Activated CD4-positive, alpha-beta memory T cell treated with anti-CD3 and anti-CD28 coated beads, Interleukin-2, amount 10 ng/mL, durations not matched to agents 7 days and 5 days (primary cell): Measurements from ENCODE around the gene KMT2C. TPM values are rescaled to one million over a fixed set of nuclear protein-coding genes. Genes with fewer than 3 reads are reported as not detected.
"Not testable (repeated sequence)": the region's sequence is repeated elsewhere in the genome, so short reads cannot be mapped to it uniquely, and the experiment has no call there.

Source experiments
- CTCF ChIA-PET: fragments of 350-600 bp; sonication (Branson Sonifier 250); formaldehyde crosslinking; loops from one replicate; lab custom pipeline; 2021; ENCODE audit warnings: antibody characterized with exemption, inconsistent platforms; lab: Charles Lee
- POLR2A ChIA-PET: fragments of 350-600 bp; sonication (Branson Sonifier 250); formaldehyde crosslinking; loops from one replicate; lab custom pipeline; 2021; ENCODE audit warnings: antibody characterized with exemption; lab: Charles Lee
- DNase-seq: peaks from one replicate; pipeline ENCODE4 v3.0.0-alpha.2; 2020
- H3K27ac Mint-ChIP-seq: one replicate; pipeline ENCODE4 v1.8.0; 2021; ENCODE audit warnings: mild to moderate bottlenecking, mixed read lengths
- H3K27me3 Mint-ChIP-seq: one replicate; pipeline ENCODE4 v1.8.0; 2021; ENCODE audit warnings: mixed read lengths
- H3K36me3 Mint-ChIP-seq: one replicate; pipeline ENCODE4 v1.8.0; 2021; ENCODE audit warnings: low read depth, mixed read lengths
- H3K4me1 Mint-ChIP-seq: one replicate; pipeline ENCODE4 v1.8.0; 2021; ENCODE audit warnings: mixed read lengths
- H3K4me3 Mint-ChIP-seq: one replicate; pipeline ENCODE4 v1.8.0; 2021; ENCODE audit warnings: mild to moderate bottlenecking, mixed read lengths
- H3K9me3 Mint-ChIP-seq: one replicate; pipeline ENCODE4 v1.8.0; 2021; ENCODE audit warnings: mixed read lengths
- total RNA-seq, 2 experiments: library from RNA; stranded (reverse); gene quantifications; one replicate each; pipeline ENCODE4 v1.2.3, GENCODE V29; 2021

The KMT2C gene
- 10 to 100 TPM; 58.9 to 63.4 TPM for total RNA-seq

DNA sequence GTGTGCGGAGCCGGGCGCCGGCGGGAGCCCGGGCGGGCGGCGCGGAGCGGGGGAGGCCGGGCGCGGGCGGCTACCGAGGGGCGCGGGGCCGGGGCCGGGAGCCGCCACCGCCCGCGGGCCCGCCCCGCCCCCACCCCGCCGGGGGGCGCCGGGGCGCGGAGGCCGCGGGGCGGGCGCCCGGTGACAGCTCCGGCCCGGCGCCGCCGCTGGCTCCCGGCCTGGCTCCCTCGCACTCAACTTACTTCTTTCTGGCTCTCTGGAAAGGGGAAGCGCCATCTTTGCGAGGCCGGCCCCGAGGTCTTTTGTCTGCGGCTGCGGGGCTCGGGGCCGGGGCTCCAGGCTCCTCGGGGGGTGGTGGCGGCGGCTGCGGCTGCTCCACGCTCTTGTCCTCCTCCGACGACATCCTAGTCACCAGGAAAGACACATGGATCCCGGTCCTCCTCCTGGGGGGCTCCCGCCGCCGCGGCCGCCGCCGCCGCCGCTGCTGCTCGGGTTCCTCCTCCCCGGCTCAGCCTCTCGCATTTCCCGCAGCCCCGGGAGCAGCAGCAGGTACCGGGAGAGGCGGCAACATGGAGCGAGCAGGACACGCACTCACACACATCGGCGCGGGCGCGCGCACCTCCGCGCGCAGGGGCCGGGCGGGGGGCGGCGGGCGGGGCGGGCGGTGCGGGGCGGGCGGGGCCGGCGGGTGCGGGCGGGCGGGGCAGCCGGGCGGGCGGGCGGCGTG is at the start of gene KMT2C:
TSS of gene KMT2C (minus strand) at position 620 of the 727 bp plus-strand sequence. CDS start at position 403, 217 bp downstream.
- Mint-ChIP-seq H3K36me3 (peaks cover 14% of the 10 kb centered on the region), H3K4me3 (peak within 1 kb of the TSS; percentile 93), H3K27ac (peak within 1 kb of the TSS; percentile 96), H3K9me3 (no peaks in the 10 kb centered on the region), H3K4me1 (peaks cover 26% of the 10 kb centered on the region), H3K27me3 (no peaks in the 10 kb centered on the region)
- DNase-seq: peak; percentile 61
- ChIA-PET CTCF (interaction anchor here (0.5 to 2.4 kb wide), 3 partner anchors 25 to 99 kb away, joined by 4 to 16 read pairs (median 4); no protein-coding TSS in a partner anchor), POLR2A (interaction anchor here (1.2 to 5.4 kb wide), 5 partner anchors 28 to 240 kb away, joined by 3 to 44 read pairs (median 3); partner anchors contain the start of gene XRCC2)

DNA sequence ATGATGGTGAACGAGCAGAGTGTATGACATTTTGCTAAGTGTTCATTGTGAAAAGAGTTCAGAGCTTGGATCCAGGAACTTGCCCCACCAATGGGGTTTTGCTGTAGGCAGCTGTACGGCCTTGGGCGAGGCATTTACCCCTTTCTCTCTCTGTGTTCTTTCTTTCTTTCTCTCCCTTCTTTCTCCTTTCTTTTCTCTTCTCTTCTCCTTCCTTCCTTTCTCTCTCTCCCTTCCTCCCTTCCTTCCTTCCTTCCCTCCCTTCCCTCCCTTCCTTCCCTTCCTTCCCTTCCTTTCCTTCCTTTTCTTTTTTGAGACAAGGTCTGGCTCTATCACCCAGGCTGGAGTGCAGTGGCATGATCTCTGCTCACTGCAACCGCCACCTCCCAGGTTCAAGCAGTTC is 45.3 kb upstream of the KMT2C start:
- Mint-ChIP-seq H3K36me3 (no peaks in the 10 kb centered on the region), H3K9me3 (no peaks in the 10 kb centered on the region), H3K4me1 (no peaks in the 10 kb centered on the region), H3K27me3 (no peaks in the 10 kb centered on the region), H3K4me3 (no peak overlapping the region), H3K27ac (no peak overlapping the region)
- ChIA-PET POLR2A (no interaction called here), CTCF (no interaction called here)
- no peak for DNase-seq

DNA sequence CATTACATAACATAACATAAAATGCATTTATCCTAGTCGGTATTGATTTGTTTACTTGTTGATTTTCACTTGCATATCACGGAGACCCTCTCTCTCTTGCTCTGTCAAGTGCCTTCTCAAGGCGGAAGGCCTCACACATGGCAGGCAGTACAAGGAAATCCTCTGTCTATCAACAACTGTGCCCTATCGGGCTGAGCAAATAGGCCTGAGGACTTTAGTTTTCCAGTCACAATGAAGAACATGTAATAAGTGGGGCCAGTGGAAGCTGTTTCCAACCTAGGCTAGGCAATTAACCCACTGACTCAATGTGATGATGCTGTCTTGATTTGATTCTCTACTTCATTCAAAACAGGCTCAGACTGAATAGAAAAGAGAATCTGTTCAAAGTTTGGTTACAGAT is 44.9 kb upstream of the KMT2C start:
- ChIA-PET CTCF (no interaction called here), POLR2A (no interaction called here)
- Mint-ChIP-seq H3K27me3 (no peaks in the 10 kb centered on the region), H3K4me1 (no peaks in the 10 kb centered on the region), H3K27ac (no peak overlapping the region), H3K9me3 (no peaks in the 10 kb centered on the region), H3K4me3 (no peak overlapping the region), H3K36me3 (no peaks in the 10 kb centered on the region)
- DNase-seq: no peak

DNA sequence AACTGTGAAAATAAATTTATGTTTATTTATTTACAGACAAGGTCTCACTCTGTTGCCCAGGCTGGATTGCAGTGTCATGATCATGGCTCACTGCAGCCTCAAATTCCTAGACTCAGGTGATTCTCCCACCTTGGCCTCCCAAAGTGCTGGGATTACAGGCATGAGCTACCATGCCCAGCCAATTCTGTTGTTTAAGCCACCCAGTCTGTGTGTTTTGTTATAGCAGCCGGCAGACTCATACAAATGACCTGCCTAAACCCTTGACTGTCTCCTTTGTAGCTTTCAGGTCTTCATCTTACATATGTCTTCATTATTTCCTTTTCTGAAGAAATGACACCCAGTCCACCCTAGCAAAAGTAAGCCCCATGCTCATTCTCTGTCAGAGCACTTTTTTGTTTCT is 43.8 kb upstream of the KMT2C start:
- no peak overlapping the region for H3K4me3 Mint-ChIP-seq
- POLR2A ChIA-PET: no interaction called here

DNA sequence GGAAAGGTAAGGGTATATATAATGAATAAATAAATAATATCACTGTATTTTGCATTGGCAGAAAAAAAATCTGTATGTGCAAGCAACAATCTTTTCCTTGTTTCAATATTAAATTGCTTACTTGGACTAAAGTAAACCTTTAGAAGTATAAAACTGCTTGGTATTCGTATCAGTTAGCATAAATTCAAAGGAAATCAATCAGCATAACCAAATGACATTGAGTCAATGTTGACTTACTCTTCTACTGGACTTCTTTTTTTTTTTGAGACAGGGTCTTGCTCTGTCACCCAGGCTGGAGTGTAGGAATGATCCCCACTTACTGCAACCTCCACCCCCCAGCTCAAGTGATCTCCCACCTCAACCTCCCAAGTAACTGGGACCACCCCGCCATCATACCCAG is 42.3 kb upstream of the KMT2C start:
- ChIA-PET POLR2A (no interaction called here), CTCF (no interaction called here)
- no peaks in the 10 kb centered on the region for H3K27me3 Mint-ChIP-seq
- no peak overlapping the region for H3K4me3 Mint-ChIP-seq
- H3K9me3 Mint-ChIP-seq: no peaks in the 10 kb centered on the region
- no peak overlapping the region for H3K27ac Mint-ChIP-seq
- no peak for DNase-seq
- no peaks in the 10 kb centered on the region for H3K4me1 Mint-ChIP-seq
- no peaks in the 10 kb centered on the region for H3K36me3 Mint-ChIP-seq

More for the DNA sequence above, 43.8 kb upstream of the KMT2C start:
- H3K9me3 Mint-ChIP-seq: no peaks in the 10 kb centered on the region
- DNase-seq: no peak
- no peak overlapping the region for H3K27ac Mint-ChIP-seq
- CTCF ChIA-PET: no interaction called here
- no peaks in the 10 kb centered on the region for H3K27me3 Mint-ChIP-seq
- H3K36me3 Mint-ChIP-seq: no peaks in the 10 kb centered on the region
- no peaks in the 10 kb centered on the region for H3K4me1 Mint-ChIP-seq

DNA sequence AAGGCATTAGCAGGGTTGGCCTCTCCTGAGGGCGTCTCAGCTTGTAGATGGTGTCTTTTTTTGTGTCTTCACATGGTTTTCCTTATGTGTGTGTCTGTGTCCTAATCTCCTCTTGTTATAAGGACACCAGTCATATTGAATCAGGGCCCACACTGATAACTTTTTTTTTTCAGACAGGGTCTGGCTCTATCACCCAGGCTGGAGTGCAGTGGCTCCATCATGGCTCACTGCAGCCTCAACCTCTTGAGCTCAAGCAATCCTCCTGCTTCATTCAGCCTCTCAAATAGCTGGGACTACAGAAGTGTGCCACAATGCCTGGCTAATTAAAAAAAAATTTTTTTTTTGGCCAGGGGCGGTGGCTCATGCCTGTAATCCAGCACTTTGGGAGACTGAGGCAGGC is 41.3 kb upstream of the KMT2C start:
- CTCF ChIA-PET: no interaction called here
- POLR2A ChIA-PET: interaction anchor here (1.2 kb wide), 1 partner anchor 13 kb away, joined by 4 read pairs; no protein-coding TSS in a partner anchor
- H3K4me1 Mint-ChIP-seq: no peaks in the 10 kb centered on the region
- no peak for DNase-seq
- H3K27ac Mint-ChIP-seq: no peak overlapping the region
- no peaks in the 10 kb centered on the region for H3K27me3 Mint-ChIP-seq
- H3K4me3 Mint-ChIP-seq: no peak overlapping the region
- peaks cover 4% of the 10 kb centered on the region for H3K9me3 Mint-ChIP-seq
- no peaks in the 10 kb centered on the region for H3K36me3 Mint-ChIP-seq

DNA sequence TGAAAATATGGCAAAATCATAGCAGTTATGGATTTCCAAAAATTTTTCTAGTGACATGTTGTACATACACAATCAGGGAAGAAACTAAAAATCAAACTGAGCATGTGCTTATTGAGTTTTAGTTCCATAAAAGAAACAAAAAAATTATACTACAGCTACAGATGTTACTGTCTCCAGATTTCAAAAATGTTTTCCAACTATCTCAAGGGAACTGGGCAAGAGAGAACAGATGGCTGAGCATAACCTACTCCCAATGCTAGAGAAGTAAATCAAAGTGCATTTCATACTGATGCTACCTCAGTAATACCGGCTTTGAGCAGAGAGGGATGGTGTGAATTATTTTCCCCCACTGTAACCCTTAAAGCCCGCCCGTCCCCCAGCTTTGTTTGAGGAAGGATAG is 40.7 kb upstream of the KMT2C start:
- no peak for DNase-seq
- H3K36me3 Mint-ChIP-seq: no peaks in the 10 kb centered on the region
- H3K27me3 Mint-ChIP-seq: no peaks in the 10 kb centered on the region
- POLR2A ChIA-PET: interaction anchor here (1.2 kb wide), 1 partner anchor 13 kb away, joined by 4 read pairs; no protein-coding TSS in a partner anchor
- CTCF ChIA-PET: no interaction called here
- H3K9me3 Mint-ChIP-seq: peaks cover 6% of the 10 kb centered on the region
- no peak overlapping the region for H3K27ac Mint-ChIP-seq
- no peaks in the 10 kb centered on the region for H3K4me1 Mint-ChIP-seq
- H3K4me3 Mint-ChIP-seq: no peak overlapping the region

DNA sequence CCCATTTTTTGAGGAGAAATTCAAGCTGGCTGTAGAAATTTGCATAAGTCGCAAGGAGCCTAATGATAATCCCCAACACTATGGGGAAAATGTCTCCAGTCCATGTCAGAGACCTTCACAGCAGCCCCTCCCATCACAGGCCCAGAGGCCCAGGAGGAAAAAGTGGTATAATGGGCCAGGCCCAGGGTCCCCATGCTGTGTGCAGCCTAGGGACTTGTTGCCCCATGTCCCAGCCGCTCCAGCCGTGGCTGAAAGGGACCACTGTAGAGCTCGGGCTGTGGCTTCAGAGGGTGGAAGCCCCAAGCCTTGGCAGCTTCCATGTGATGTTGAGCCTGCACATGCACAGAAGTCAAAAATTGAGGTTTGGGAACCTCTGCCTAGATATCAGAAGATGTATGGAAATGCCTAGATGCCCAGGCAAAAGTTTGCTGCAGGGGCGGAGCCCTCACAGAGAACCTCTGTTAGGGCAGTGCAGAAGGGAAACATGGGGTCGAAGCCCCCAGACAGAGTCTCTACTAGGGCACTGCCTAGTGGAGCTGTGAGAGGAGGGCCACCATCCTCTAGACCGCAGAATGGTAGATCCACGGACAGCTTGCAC is 35.3 kb upstream of the KMT2C start:
- CTCF ChIA-PET, H3K4me3 Mint-ChIP-seq, DNase-seq, H3K36me3 Mint-ChIP-seq, H3K27me3 Mint-ChIP-seq, H3K27ac Mint-ChIP-seq, H3K4me1 Mint-ChIP-seq, POLR2A ChIA-PET: not testable (repeated sequence)
- peaks cover 15% of the 10 kb centered on the region for H3K9me3 Mint-ChIP-seq

DNA sequence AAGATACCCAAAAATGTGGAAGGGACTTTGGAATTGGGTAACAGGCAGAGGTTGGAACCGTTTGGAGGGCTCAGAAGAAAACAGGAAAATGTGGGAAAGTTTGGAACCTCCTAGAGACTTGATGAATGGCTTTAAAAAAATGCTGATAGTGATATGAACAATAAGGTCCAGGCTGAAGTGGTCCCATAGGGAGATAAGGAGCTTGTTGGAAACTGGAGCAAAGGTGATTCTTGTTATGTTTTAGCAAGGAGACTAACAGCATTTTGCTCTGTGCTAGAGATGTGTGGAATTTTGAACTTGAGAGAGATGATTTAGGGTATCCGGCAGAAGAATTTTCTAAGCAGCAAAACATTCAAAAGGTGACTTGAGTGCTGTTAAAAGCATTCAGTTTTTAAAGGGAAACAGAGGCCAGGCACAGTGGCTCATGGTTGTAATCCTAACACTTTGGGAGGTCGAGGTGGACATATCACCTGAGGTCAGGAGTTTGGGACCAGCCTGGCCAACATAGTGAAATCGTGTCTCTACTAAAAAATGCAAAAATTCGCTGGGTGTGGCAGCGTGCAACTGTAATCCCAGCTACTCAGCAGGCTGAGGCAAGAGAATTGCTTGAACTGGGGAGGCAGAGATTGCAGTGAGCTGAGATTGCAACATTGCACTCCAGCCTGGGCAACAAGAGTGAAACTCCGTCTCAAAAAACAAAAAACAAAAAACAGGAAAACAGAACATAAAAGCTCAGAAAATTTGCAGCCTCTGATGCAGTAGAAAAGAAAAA is 34.6 kb upstream of the KMT2C start:
- DNase-seq, H3K36me3 Mint-ChIP-seq, H3K4me1 Mint-ChIP-seq, CTCF ChIA-PET, H3K27me3 Mint-ChIP-seq, POLR2A ChIA-PET, H3K4me3 Mint-ChIP-seq, H3K27ac Mint-ChIP-seq: not testable (repeated sequence)
- peaks cover 15% of the 10 kb centered on the region for H3K9me3 Mint-ChIP-seq

DNA sequence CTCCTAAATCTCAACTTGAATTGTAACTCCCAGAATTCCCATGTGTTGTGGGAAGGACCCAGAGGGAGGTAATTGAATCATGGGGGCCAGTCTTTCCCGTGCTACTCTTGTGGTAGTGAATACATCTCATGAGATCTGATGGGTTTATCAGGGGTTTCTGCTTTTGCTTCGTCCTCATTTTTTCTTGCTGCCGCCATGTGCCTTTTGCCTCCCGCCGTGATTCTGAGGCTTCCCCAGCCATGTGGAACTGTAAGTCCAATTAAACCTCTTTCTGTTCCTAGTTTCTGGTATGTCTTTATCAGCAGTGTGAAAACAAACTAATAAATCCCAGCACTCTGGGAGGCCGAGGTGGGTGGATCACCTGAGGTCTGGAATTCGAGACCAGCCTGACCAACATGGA is 33.8 kb upstream of the KMT2C start:
- H3K27ac Mint-ChIP-seq, POLR2A ChIA-PET, DNase-seq, H3K36me3 Mint-ChIP-seq, CTCF ChIA-PET, H3K4me3 Mint-ChIP-seq, H3K27me3 Mint-ChIP-seq, H3K4me1 Mint-ChIP-seq: not testable (repeated sequence)
- H3K9me3 Mint-ChIP-seq: peaks cover 15% of the 10 kb centered on the region

DNA sequence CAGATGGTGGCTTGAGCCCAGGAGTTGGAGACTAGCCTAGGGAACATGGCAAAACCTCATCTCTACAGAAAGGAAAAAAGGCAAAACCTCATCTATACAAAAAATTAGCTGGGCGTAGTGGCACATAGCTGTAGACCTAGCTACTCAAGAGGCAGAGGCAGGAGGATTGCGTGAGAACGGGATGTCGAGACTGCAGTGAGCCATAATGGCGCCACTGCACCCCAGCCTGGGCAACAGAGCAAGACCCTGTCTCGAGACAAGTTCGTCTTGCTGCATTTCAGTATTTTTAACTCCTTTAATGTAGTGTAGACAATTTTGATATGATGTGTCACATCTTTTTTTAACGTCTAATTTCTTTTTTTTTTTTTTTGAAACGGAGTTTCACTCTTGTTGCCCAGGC is 31.4 kb upstream of the KMT2C start:
- Mint-ChIP-seq H3K36me3 (peaks cover 9% of the 10 kb centered on the region), H3K9me3 (peaks cover 12% of the 10 kb centered on the region), H3K4me1 (peaks cover 7% of the 10 kb centered on the region), H3K4me3 (no peak overlapping the region), H3K27me3 (no peaks in the 10 kb centered on the region), H3K27ac (no peak overlapping the region)
- ChIA-PET POLR2A (no interaction called here), CTCF (no interaction called here)
- no peak for DNase-seq

DNA sequence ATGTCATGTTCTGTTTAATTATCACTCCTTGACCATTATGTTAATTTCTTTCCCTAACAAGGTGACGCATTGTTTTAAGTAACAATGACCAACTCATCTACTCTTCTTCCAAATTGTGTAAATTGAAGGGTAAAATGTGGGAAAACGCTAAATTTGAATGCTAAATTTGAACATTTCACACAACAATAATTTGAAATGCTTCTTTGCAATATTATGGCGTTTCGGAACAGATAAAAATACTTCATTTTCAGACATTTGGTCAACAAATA is 29.2 kb upstream of the KMT2C start:
- H3K9me3 Mint-ChIP-seq: no peaks in the 10 kb centered on the region
- H3K27ac Mint-ChIP-seq: peak overlapping the region; percentile 82
- no peaks in the 10 kb centered on the region for H3K27me3 Mint-ChIP-seq
- POLR2A ChIA-PET: interaction anchor here (1.2 to 2.8 kb wide), 3 partner anchors 29 to 295 kb away, joined by 7 to 44 read pairs (median 7); partner anchors contain the start of genes KMT2C and XRCC2
- H3K4me3 Mint-ChIP-seq: peak overlapping the region; percentile 88
- CTCF ChIA-PET: no interaction called here
- H3K36me3 Mint-ChIP-seq: no peaks in the 10 kb centered on the region
- H3K4me1 Mint-ChIP-seq: peaks cover 10% of the 10 kb centered on the region
- no peak for DNase-seq
